Ishikawa (cell line): Measurements from ENCODE around the gene MBLAC1.

Experiments
- EGR1 ChIP-seq: IDR thresholded peaks from 2 replicates; pipeline ENCODE4 v1.6.1; 2012
- EP300 ChIP-seq: IDR thresholded peaks from 2 replicates; pipeline ENCODE4 v1.6.1; 2012; ENCODE audit warnings: borderline replicate concordance
- RAD21 ChIP-seq: IDR thresholded peaks from 2 replicates; pipeline ENCODE4 v1.6.1; 2012; ENCODE audit warnings: low read depth
- TAF1 ChIP-seq: IDR thresholded peaks from 2 replicates; pipeline ENCODE4 v1.6.1; 2012; ENCODE audit warnings: low read depth, mild to moderate bottlenecking
- TCF12 ChIP-seq: IDR thresholded peaks from 2 replicates; pipeline ENCODE4 v1.6.1; 2012; ENCODE audit warnings: low read depth
- TEAD4 ChIP-seq: IDR thresholded peaks from 2 replicates; pipeline ENCODE4 v1.6.1; 2012
- YY1 ChIP-seq: IDR thresholded peaks from 2 replicates; pipeline ENCODE4 v1.6.1; 2012; ENCODE audit warnings: low read depth
- ZBTB7A ChIP-seq: IDR thresholded peaks from 2 replicates; pipeline ENCODE4 v1.6.1; 2012; ENCODE audit warnings: low read depth
- TF ChIP-seq, protein P1 (sequence below): IDR thresholded peaks from 2 replicates; pipeline ENCODE4 v1.6.1; 2012
- TF ChIP-seq, protein P2 (sequence below): IDR thresholded peaks from 2 replicates; pipeline ENCODE4 v1.6.1; 2012; ENCODE audit warnings: low read depth, mild to moderate bottlenecking
- TF ChIP-seq, protein P3 (sequence below): IDR thresholded peaks from 2 replicates; pipeline ENCODE4 v1.6.1; 2012

DNA sequence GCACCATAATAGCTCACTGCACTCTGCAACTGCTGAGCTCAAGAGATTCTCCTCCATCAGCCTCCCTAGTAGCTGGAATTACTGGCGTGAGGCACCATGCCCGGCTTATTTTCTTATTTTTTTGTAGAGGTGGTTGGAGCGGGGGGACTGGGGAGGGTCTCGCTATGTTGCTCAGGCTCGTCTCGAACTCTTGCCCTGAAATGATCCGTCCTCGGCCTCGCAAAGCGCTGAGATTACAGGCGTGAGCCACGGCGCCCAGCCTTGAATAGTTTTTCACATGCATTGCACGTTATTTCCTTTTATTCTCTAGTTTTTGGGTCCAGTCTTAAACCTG lies 21.4 kb downstream of the MBLAC1 start:
- TF ChIP-seq TAF1, result no peak
- TF ChIP-seq, protein P1, sequence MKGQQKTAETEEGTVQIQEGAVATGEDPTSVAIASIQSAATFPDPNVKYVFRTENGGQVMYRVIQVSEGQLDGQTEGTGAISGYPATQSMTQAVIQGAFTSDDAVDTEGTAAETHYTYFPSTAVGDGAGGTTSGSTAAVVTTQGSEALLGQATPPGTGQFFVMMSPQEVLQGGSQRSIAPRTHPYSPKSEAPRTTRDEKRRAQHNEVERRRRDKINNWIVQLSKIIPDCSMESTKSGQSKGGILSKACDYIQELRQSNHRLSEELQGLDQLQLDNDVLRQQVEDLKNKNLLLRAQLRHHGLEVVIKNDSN, result no peak
- no peak for TF ChIP-seq ZBTB7A
- no peak for TF ChIP-seq YY1
- TF ChIP-seq TEAD4, result no peak
- no peak for TF ChIP-seq TCF12
- TF ChIP-seq EP300, result no peak
- no peak for TF ChIP-seq RAD21
- TF ChIP-seq, protein P2, sequence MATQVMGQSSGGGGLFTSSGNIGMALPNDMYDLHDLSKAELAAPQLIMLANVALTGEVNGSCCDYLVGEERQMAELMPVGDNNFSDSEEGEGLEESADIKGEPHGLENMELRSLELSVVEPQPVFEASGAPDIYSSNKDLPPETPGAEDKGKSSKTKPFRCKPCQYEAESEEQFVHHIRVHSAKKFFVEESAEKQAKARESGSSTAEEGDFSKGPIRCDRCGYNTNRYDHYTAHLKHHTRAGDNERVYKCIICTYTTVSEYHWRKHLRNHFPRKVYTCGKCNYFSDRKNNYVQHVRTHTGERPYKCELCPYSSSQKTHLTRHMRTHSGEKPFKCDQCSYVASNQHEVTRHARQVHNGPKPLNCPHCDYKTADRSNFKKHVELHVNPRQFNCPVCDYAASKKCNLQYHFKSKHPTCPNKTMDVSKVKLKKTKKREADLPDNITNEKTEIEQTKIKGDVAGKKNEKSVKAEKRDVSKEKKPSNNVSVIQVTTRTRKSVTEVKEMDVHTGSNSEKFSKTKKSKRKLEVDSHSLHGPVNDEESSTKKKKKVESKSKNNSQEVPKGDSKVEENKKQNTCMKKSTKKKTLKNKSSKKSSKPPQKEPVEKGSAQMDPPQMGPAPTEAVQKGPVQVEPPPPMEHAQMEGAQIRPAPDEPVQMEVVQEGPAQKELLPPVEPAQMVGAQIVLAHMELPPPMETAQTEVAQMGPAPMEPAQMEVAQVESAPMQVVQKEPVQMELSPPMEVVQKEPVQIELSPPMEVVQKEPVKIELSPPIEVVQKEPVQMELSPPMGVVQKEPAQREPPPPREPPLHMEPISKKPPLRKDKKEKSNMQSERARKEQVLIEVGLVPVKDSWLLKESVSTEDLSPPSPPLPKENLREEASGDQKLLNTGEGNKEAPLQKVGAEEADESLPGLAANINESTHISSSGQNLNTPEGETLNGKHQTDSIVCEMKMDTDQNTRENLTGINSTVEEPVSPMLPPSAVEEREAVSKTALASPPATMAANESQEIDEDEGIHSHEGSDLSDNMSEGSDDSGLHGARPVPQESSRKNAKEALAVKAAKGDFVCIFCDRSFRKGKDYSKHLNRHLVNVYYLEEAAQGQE, result no peak
- no peak for TF ChIP-seq EGR1
- TF ChIP-seq, protein P3, sequence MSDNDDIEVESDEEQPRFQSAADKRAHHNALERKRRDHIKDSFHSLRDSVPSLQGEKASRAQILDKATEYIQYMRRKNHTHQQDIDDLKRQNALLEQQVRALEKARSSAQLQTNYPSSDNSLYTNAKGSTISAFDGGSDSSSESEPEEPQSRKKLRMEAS, result no peak
